Measurements from ENCODE around the gene OTOGL. TPM values are rescaled to one million over a fixed set of nuclear protein-coding genes. Genes with fewer than 3 reads are reported as not detected.
"Not testable (repeated sequence)": the region's sequence is repeated elsewhere in the genome, so short reads cannot be mapped to it uniquely, and the experiment has no call there.

Gene OTOGL
- total RNA-seq, 1 experiment from 2014 or later = 0.31 TPM

DNA sequence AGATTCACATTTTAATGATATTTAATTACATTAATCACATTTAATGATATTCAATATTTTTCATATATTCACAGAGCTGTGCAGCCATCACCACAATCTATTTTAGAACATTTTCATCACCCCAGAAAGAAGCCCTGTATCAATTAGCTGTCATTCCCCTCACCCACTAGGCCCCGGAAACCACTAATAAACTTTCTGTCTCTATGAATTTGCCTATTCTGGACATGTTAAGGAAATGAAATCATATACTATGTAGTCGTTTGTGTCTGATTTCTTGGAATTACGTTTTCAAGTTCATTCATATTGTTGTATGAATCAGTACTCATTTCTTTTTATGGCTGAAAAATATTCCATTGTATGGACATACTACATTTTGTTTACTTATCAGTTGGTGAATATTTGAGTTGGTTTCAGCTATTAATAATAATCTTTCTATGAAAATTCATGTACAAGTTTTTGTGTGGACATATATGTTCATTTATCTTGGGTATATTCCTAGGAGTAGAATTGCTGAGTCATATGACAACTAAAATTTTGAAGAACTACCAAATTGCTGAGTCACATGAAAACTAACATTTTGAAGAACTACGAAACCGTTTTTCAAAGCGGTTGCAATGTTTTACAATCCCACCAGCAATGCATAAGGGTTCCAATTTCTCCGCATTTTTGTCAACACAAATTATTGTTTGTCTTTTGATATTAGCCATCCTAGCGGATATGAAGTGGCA is 11.7 kb upstream of the OTOGL start:
- Histone ChIP-seq H3K36me3 (replicated peaks; ENCODE audit: control insufficient read depth, insufficient read depth, low read length) (no peaks in the 10 kb centered on the region), H3K27me3 (ENCODE audit: control insufficient read depth, insufficient read depth, low read length) (no peaks in the 10 kb centered on the region), H3K4me3 (ENCODE audit: insufficient read depth, low read depth, low read length) (no peak overlapping the region)
- no peak for DNase-seq

GRCh38 chr12:80100591-80100990 is 1.3 kb downstream of the OTOGL start:
- Histone ChIP-seq H3K27me3 (ENCODE audit: control insufficient read depth, insufficient read depth, low read length) (no peaks in the 10 kb centered on the region), H3K36me3 (replicated peaks; ENCODE audit: control insufficient read depth, insufficient read depth, low read length) (no peaks in the 10 kb centered on the region), H3K4me3 (ENCODE audit: insufficient read depth, low read depth, low read length) (no peak overlapping the region)
- no peak for DNase-seq

GRCh38 chr12:80101126-80101525 is 1.8 kb downstream of the OTOGL start:
- H3K36me3 ChIP-seq (replicated peaks; ENCODE audit: control insufficient read depth, insufficient read depth, low read length) = no peaks in the 10 kb centered on the region
- no peak overlapping the region for H3K4me3 ChIP-seq (ENCODE audit: insufficient read depth, low read depth, low read length)
- no peaks in the 10 kb centered on the region for H3K27me3 ChIP-seq (ENCODE audit: control insufficient read depth, insufficient read depth, low read length)
- no peak for DNase-seq

DNA sequence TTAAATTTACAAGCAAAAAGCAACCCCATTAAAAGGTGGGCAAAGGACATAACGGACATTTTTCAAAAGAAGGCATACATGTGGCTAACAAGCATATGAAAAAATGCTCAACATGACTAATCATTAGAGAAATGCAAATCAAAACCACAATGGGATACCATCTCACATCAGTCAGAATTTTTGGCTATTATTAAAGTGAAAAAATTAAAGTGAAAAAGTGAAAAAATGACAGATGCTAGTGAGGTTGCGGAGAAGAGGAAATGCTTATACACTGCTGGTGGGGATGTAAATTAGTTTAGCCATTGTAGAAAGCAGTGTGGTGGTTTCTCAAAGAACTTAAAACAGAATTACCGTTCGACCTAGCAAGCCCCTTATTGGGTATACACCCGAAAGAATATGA is 7.9 kb downstream of the OTOGL start:
- no peak for DNase-seq
- no peaks in the 10 kb centered on the region for H3K27me3 ChIP-seq (ENCODE audit: control insufficient read depth, insufficient read depth, low read length)

GRCh38 chr12:80116735-80117134 is 17.4 kb downstream of the OTOGL start:
- no peak for DNase-seq
- no peak overlapping the region for H3K4me3 ChIP-seq (ENCODE audit: insufficient read depth, low read depth, low read length)
- no peaks in the 10 kb centered on the region for H3K36me3 ChIP-seq (replicated peaks; ENCODE audit: control insufficient read depth, insufficient read depth, low read length)
- no peaks in the 10 kb centered on the region for H3K27me3 ChIP-seq (ENCODE audit: control insufficient read depth, insufficient read depth, low read length)

More for the DNA sequence above, 7.9 kb downstream of the OTOGL start:
- Histone ChIP-seq H3K4me3 (ENCODE audit: insufficient read depth, low read depth, low read length) (no peak overlapping the region), H3K36me3 (replicated peaks; ENCODE audit: control insufficient read depth, insufficient read depth, low read length) (no peaks in the 10 kb centered on the region)

GRCh38 chr12:80118565-80119324 is 19.4 kb downstream of the OTOGL start:
- Histone ChIP-seq H3K36me3 (replicated peaks; ENCODE audit: control insufficient read depth, insufficient read depth, low read length) (no peaks in the 10 kb centered on the region), H3K27me3 (ENCODE audit: control insufficient read depth, insufficient read depth, low read length) (no peaks in the 10 kb centered on the region), H3K4me3 (ENCODE audit: insufficient read depth, low read depth, low read length) (no peak overlapping the region)
- no peak for DNase-seq

DNA sequence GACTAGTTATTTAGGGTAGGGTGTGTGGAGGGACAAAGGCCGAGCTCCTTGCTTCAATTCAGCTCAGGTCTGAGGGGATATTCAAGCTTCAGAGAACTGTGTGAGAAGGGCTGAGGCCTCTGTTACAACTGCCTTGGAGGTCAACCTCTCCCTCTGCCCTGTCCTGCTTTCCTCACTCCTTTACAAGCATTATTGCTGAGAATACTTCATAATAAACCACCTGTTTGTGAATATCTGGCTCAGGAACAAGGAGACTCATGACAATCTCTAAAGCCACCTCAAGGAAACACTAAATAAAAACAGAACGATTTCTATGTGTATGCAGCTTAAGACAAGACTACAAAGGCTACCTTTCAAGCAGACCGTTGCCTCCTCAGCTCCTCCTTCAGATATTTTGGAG is 21.7 kb downstream of the OTOGL start:
- H3K36me3 ChIP-seq (replicated peaks; ENCODE audit: control insufficient read depth, insufficient read depth, low read length) = no peaks in the 10 kb centered on the region
- no peak overlapping the region for H3K4me3 ChIP-seq (ENCODE audit: insufficient read depth, low read depth, low read length)
- no peaks in the 10 kb centered on the region for H3K27me3 ChIP-seq (ENCODE audit: control insufficient read depth, insufficient read depth, low read length)
- DNase-seq = no peak

DNA sequence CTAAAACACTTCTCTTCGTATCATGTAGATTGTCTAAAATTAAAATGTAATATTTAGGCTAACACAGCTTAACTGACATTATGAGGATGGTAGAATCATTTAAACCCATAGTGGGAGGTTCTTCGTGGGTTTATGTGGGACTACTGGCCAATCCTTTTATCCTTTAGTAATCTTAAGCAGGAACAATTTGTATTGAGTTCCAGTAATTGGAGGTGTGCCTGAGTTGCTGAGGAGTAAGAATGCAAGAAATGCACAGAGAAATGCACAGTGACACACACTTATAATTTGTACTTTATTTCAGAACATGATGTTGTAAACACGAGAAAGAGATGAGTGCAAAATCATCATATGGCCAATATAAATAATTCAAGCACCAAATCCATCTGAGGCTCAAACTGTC is 22.3 kb downstream of the OTOGL start:
- no peak for DNase-seq
- Histone ChIP-seq H3K27me3 (ENCODE audit: control insufficient read depth, insufficient read depth, low read length) (no peaks in the 10 kb centered on the region), H3K4me3 (ENCODE audit: insufficient read depth, low read depth, low read length) (no peak overlapping the region), H3K36me3 (replicated peaks; ENCODE audit: control insufficient read depth, insufficient read depth, low read length) (no peaks in the 10 kb centered on the region)

GRCh38 chr12:80129895-80130530 is 30.7 kb downstream of the OTOGL start:
- no peaks in the 10 kb centered on the region for H3K36me3 ChIP-seq (replicated peaks; ENCODE audit: control insufficient read depth, insufficient read depth, low read length)
- DNase-seq = no peak
- no peaks in the 10 kb centered on the region for H3K27me3 ChIP-seq (ENCODE audit: control insufficient read depth, insufficient read depth, low read length)
- H3K4me3 ChIP-seq (ENCODE audit: insufficient read depth, low read depth, low read length) = no peak overlapping the region

DNA sequence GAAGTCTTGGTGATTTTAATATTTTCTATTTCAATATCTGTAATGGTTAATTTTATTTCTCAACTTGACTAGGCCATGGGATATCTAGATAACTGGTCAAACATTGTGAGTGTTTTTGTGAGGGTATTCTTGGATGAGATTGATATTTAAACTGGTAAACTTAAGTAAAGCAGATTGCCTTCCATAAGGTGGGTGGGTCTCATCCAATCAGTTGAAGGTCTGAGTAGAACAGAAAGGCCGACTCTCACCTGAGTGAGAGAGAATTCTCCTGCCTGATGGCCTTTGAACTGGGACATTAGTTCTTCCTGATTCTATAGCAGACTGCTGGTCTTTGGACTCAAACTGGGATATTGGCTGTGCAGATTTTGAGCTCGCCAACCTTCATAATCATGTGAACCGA is 36.3 kb downstream of the OTOGL start:
- Histone ChIP-seq H3K36me3 (replicated peaks; ENCODE audit: control insufficient read depth, insufficient read depth, low read length) (no peaks in the 10 kb centered on the region), H3K27me3 (ENCODE audit: control insufficient read depth, insufficient read depth, low read length) (no peaks in the 10 kb centered on the region), H3K4me3 (ENCODE audit: insufficient read depth, low read depth, low read length) (no peak overlapping the region)
- DNase-seq = no peak

- Histone ChIP-seq H3K4me3 (ENCODE audit: insufficient read depth, low read depth, low read length) (no peak overlapping the region), H3K27me3 (ENCODE audit: control insufficient read depth, insufficient read depth, low read length) (no peaks in the 10 kb centered on the region), H3K36me3 (replicated peaks; ENCODE audit: control insufficient read depth, insufficient read depth, low read length) (no peaks in the 10 kb centered on the region)
- no peak for DNase-seq
Observed at GRCh38 chr12:80140005-80140404, 40.7 kb downstream of the OTOGL start.

DNA sequence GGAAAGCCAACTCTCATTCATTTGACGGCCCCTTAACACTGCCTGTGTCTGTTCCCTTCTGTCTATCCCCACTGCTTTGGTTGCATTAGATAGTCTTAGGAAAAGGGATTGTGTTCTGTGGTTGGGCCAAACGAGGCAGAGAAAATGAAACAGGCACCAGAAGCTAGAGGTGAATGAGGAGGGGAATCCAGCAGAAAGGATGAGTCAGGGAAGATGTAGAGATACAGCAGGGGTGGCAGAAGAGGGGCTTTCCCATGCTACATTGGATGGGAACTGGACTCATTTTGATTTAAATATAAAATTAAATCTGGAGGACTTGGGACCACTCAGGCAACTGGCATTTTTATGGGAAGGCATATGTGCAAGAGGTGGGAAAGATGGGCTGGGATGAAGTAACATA is 43.3 kb downstream of the OTOGL start:
- no peaks in the 10 kb centered on the region for H3K36me3 ChIP-seq (replicated peaks; ENCODE audit: control insufficient read depth, insufficient read depth, low read length)
- no peak for DNase-seq
- no peaks in the 10 kb centered on the region for H3K27me3 ChIP-seq (ENCODE audit: control insufficient read depth, insufficient read depth, low read length)
- no peak overlapping the region for H3K4me3 ChIP-seq (ENCODE audit: insufficient read depth, low read depth, low read length)

- no peak for DNase-seq
- H3K27me3 ChIP-seq (ENCODE audit: control insufficient read depth, insufficient read depth, low read length) = no peaks in the 10 kb centered on the region
Observed at GRCh38 chr12:80143537-80143936, 44.2 kb downstream of the OTOGL start.

DNA sequence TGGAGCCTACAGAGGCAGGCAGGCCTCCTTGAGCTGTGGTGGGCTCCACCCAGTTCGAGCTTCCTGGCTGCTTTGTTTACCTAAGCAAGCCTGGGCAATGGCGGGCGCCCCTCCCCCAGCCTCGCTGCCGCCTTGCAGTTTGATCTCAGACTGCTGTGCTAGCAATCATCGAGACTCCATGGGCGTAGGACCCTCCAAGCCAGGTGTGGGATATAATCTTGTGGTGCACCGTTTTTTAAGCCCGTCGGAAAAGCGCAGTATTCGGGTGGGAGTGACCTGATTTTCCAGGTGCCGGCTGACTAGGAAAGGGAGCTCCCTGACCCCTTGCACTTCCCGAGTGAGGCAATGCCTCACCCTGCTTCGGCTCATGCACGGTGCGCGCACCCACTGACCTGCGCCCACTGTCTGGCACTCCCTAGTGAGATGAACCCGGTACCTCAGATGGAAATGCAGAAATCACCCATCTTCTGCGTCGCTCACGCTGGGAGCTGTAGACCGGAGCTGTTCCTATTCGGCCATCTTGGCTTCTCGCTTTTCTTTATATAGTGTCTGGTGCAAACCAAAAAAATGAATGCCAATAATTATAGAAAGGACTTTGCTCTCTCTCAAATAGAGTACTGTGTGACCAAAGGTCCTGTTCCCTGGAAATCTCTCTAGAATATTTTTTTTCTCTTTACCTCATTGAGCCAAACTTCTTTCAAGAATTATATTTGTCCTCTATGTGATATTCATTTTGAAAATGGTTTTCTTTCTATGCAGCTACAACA is 50.4 kb downstream of the OTOGL start:
- not testable (repeated sequence) for H3K36me3 ChIP-seq (replicated peaks; ENCODE audit: control insufficient read depth, insufficient read depth, low read length); DNase-seq; H3K27me3 ChIP-seq (ENCODE audit: control insufficient read depth, insufficient read depth, low read length)
- peak overlapping the region; percentile 28; the same call in 1 of the 2 replicates for H3K4me3 ChIP-seq (ENCODE audit: insufficient read depth, low read depth, low read length)

More at GRCh38 chr12:80143537-80143936, 44.2 kb downstream of the OTOGL start:
- Histone ChIP-seq H3K36me3 (replicated peaks; ENCODE audit: control insufficient read depth, insufficient read depth, low read length) (no peaks in the 10 kb centered on the region), H3K4me3 (ENCODE audit: insufficient read depth, low read depth, low read length) (no peak overlapping the region)

Data from H7 (cell line).